Psoas muscle (tissue), 8 donors: ENCODE results near the gene FBXO46. TPM values are rescaled to one million over a fixed set of nuclear protein-coding genes. Genes with fewer than 3 reads are reported as not detected.
A peak's percentile ranks its signal among the peaks of the same experiment; 100 is the strongest.

Source experiments
- ATAC-seq, 4 donors: fragments of 200-7000 bp; cut with Tn5 transposase; one replicate each; pipeline ENCODE4 v1.9.1; 2020; ENCODE audit warnings: moderate library complexity in 3 of 4, mild to moderate bottlenecking in 2 of 4
- DNase-seq, 2 donors: peaks; one replicate each; pipeline ENCODE4 v3.0.0-alpha.2; 2020
- H3K27ac ChIP-seq: fragments of 200-600 bp; one replicate; pipeline ENCODE4 v1.8.0; 2022
- H3K27me3 ChIP-seq, 3 donors: fragments of 200-600 bp in 1 of 3; one replicate each; pipeline versions ENCODE4 v1.6.1 to v1.8.0; 2013 to 2022; ENCODE audit warnings: low read length in 2 of 3, mild to moderate bottlenecking in 2 of 3, moderate library complexity in 1 of 3; ENCODE audit not compliant: insufficient read depth in 3 of 3
- H3K36me3 ChIP-seq, 2 donors: fragments of 200-600 bp in 1 of 2; one replicate each; pipeline versions ENCODE4 v1.6.1 to v1.8.0; 2013 to 2022; ENCODE audit warnings: low read depth in 1 of 2, mild to moderate bottlenecking in 1 of 2, moderate library complexity in 1 of 2; ENCODE audit not compliant: insufficient read depth in 1 of 2
- H3K4me1 ChIP-seq: fragments of 200-600 bp; one replicate; pipeline ENCODE4 v1.8.0; 2022
- H3K4me3 ChIP-seq: fragments of 200-600 bp; one replicate; pipeline ENCODE4 v1.8.0; 2022; ENCODE audit warnings: mild to moderate bottlenecking
- H3K9me3 ChIP-seq: fragments of 200-600 bp; one replicate; pipeline ENCODE4 v1.8.0; 2022
- WGBS, 3 donors: extraction: QIAGEN DNeasy Blood & Tissue Kit; methylation state at CpG; one replicate each; pipeline versions ENCODE4 v1.1.6 to v1.1.7; 2013; 5-methylcytosine and 5-hydroxymethylcytosine counted together
- intact Hi-C, 2 donors: fragments of 100-400 bp; cut with DNase I; formaldehyde crosslinking; loops; one replicate each; pipeline versions ENCODE4 v1.11.0 to v1.14.2; 2022
- polyA plus RNA-seq, 3 donors: library from polyadenylated mRNA; stranded (reverse); fragments of 200-250 nt; gene quantifications; one replicate each; pipeline ENCODE4 v1.2.3, GENCODE V29; 2013
- total RNA-seq, 4 donors: library from RNA; stranded (reverse); fragmentation: NEBNext Ultra II Directional in 2 of 4; extraction: Animal tissue kit (Norgen Biotek cat#: 25700) in 2 of 4; gene quantifications; one replicate each; pipeline versions ENCODE4 v1.2.1 to v1.2.4, GENCODE V29; 2021 to 2023
- TF ChIP-seq, protein P1 (sequence below): fragments of 200-600 bp; IDR thresholded peaks from one replicate; pipeline ENCODE4 v1.8.0; 2022; ENCODE audit warnings: antibody characterized with exemption
- donor health status: healthy with polysubstance abuse.
- donor health status: DM: no; HTN: no; CAD: no; lungs with moderate emphysema.
- donor health status: Bipolar disorder and iron deficiency.
- donor health status: healthy.
- donor health status: DM: yes; HTN: yes; CAD: no.
- donor health status: DM: no; HTN: no; CAD: no.
- donor health status: DM: no; HTN: no; CAD: no.
- donor health status: DM: yes; HTN: yes; CAD: no.

The FBXO46 gene
- total and polyA plus RNA-seq, 7 donors = 4.6 to 13.0 (median 9.5) TPM

DNA sequence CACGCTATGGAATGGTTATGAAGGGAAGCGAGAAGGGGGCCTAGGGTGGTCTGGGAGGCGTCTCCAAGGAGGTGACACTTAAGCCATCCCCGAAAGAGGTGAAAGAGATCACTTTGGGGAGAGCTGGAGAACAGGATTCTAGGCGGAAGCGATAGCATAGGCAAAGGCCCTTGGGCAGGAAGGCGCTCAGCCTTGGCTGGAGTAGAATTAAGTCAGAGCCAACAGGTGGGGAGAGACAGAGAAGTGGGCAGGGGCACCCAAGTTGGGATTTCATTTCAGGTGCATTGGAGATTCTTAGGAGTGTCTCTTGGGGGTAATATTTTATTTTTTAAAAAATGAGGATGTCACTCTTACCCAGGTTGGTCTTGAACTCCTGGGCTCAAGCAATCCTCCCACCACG lies 48.6 kb downstream of the FBXO46 start:
- TF ChIP-seq, protein P1, sequence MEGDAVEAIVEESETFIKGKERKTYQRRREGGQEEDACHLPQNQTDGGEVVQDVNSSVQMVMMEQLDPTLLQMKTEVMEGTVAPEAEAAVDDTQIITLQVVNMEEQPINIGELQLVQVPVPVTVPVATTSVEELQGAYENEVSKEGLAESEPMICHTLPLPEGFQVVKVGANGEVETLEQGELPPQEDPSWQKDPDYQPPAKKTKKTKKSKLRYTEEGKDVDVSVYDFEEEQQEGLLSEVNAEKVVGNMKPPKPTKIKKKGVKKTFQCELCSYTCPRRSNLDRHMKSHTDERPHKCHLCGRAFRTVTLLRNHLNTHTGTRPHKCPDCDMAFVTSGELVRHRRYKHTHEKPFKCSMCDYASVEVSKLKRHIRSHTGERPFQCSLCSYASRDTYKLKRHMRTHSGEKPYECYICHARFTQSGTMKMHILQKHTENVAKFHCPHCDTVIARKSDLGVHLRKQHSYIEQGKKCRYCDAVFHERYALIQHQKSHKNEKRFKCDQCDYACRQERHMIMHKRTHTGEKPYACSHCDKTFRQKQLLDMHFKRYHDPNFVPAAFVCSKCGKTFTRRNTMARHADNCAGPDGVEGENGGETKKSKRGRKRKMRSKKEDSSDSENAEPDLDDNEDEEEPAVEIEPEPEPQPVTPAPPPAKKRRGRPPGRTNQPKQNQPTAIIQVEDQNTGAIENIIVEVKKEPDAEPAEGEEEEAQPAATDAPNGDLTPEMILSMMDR = no peak
- WGBS, 3 donors = 56 to 69% (median 60%) methylated on average over 8 of the region's 8 CpGs
- Histone ChIP-seq H3K9me3 (no peaks in the 10 kb centered on the region), H3K4me3 (peak overlapping the region; percentile 62), H3K36me3 (peaks cover 5 to 36% of the 10 kb centered on the region in 2 donors), H3K4me1 (peaks cover 4% of the 10 kb centered on the region), H3K27me3 (peaks cover 0 to 25% (median 14%) of the 10 kb centered on the region in 3 donors), H3K27ac (peak overlapping the region; percentile 69)
- DNase-seq = no peak
- intact Hi-C loops = no loop called here
- peak in 1 of 4 donors; percentile 3 for ATAC-seq

DNA sequence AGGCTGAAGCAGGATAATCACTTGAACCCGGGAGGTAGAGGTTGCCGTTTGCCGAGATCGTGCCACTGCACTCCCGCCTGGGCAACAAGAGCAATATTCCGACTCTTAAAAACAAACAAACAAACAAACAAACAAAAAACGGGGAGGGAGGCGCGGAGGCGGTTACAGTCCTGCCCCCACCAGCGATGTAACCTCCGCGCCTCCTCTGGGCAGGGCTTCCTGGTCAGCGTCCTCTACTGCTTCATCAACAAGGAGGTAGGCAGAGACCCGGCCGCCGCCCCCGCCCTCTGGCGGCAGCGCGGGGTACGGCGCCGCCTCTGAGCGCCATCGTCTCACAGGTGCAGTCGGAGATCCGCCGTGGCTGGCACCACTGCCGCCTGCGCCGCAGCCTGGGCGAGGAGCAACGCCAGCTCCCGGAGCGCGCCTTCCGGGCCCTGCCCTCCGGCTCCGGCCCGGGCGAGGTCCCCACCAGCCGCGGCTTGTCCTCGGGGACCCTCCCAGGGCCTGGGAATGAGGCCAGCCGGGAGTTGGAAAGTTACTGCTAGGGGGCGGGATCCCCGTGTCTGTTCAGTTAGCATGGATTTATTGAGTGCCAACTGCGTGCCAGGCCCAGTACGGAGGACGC lies 49.2 kb downstream of the FBXO46 start:
- Histone ChIP-seq H3K36me3 (peaks cover 5 to 30% of the 10 kb centered on the region in 2 donors), H3K4me3 (peak overlapping the region; percentile 62), H3K27ac (peak overlapping the region; percentile 69), H3K9me3 (no peaks in the 10 kb centered on the region), H3K4me1 (peaks cover 4% of the 10 kb centered on the region), H3K27me3 (peaks cover 0 to 31% (median 19%) of the 10 kb centered on the region in 3 donors)
- TF ChIP-seq, protein P1 = peak; percentile 97
- WGBS, 3 donors = 1 to 2% (median 2%) methylated on average over 42 to 51 of the region's 51 CpGs
- DNase-seq (peak; percentile 83 to 90), ATAC-seq (peak; percentile 93 to 96 (median 96))
- intact Hi-C loops = no loop called here

DNA sequence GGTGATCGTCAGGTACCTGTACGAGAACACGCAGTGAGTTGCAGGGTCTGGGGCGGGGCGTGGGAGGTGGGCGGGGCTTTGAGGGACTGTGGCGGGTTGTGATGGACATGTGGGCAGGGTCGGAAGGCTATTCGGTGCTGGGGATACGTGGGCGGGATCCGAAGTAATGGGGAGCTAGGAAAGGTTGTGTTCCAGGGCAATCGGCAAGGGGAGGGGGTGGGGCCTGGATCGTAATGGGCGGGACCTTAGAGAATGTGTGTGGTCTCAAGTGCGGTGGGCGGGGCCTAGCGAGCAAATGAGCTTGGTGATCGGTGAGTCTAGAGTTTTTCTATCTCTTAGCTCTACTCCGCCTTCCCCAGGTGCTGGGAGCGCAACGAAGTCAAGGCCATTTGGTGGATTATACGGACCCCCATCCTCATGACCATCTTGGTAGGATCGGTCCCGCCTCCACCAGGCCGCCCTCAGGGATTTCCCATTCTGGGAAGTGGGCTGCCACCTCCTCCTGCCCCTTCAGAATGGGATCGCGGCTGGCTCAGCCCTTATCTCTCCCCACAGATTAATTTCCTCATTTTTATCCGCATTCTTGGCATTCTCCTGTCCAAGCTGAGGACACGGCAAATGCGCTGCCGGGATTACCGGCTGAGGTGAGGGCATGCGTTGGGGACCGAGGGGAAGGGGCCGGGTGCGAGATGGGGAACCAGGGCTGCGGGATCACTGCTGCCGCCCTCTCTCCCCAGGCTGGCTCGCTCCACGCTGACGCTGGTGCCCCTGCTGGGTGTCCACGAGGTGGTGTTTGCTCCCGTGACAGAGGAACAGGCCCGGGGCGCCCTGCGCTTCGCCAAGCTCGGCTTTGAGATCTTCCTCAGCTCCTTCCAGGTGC lies 53.1 kb downstream of the FBXO46 start:
- TF ChIP-seq, protein P1 = no peak
- Histone ChIP-seq H3K9me3 (no peaks in the 10 kb centered on the region), H3K27ac (no peak overlapping the region), H3K36me3 (no peaks in the 10 kb centered on the region), H3K4me3 (peak overlapping the region; percentile 43), H3K4me1 (peaks cover 4% of the 10 kb centered on the region), H3K27me3 (peaks cover 0 to 54% (median 19%) of the 10 kb centered on the region in 3 donors)
- intact Hi-C loops = no loop called here
- peak in 3 of 4 donors; percentile 16 to 26 (median 17) for ATAC-seq
- WGBS, 3 donors = 2 to 4% (median 3%) methylated on average over 45 to 49 of the region's 49 CpGs
- DNase-seq = peak; percentile 64

DNA sequence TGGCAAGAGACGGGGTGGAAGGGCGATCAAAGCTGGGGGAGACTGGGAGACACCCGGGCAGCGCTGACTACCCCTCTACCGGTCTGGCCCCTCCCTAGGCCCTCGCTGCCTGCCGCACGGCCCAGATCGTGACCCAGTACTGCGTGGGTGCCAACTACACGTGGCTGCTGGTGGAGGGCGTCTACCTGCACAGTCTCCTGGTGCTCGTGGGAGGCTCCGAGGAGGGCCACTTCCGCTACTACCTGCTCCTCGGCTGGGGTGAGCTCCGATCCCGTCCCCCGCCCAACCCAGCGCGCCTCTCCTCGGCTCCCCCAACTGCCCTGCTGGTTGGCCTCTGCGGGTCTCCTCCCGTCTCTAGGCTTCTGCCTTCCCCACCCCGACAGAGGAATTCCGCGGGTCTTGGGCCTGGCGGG lies 53.8 kb downstream of the FBXO46 start:
- Histone ChIP-seq H3K27me3 (peaks cover 0 to 61% (median 19%) of the 10 kb centered on the region in 3 donors), H3K4me3 (peak overlapping the region; percentile 43), H3K27ac (no peak overlapping the region), H3K36me3 (no peaks in the 10 kb centered on the region), H3K4me1 (peaks cover 4% of the 10 kb centered on the region), H3K9me3 (no peaks in the 10 kb centered on the region)
- no peak for ATAC-seq
- 6 to 7% (median 7%) methylated on average over 25 to 28 of the region's 28 CpGs for WGBS, 3 donors
- intact Hi-C loops = no loop called here
- TF ChIP-seq, protein P1 = no peak
- DNase-seq = no peak
